Tibial nerve (tissue), 3 donors: ENCODE results near the gene DLGAP1.
"Not testable (repeated sequence)": the region's sequence is repeated elsewhere in the genome, so short reads cannot be mapped to it uniquely, and the experiment has no call there.

ENCODE experiments used
- POLR2A ChIP-seq, 2 donors: fragments of 450-650 bp; IDR thresholded peaks; one replicate each; pipeline ENCODE4 v1.6.1; 2017; ENCODE audit warnings: antibody characterized with exemption in 2 of 2, mild to moderate bottlenecking in 2 of 2, moderate library complexity in 2 of 2
- TF ChIP-seq, protein P1 (sequence below), 5 experiments: fragments of 200-600 bp in 3 of 5; fragments of 450-650 bp in 2 of 5; sonication (generic) in 3 of 5; IDR thresholded peaks; one replicate each; pipeline ENCODE4 v1.5.1; 2016 to 2019; ENCODE audit warnings: antibody characterized with exemption in 5 of 5, mild to moderate bottlenecking in 3 of 5, moderate library complexity in 2 of 5

DNA sequence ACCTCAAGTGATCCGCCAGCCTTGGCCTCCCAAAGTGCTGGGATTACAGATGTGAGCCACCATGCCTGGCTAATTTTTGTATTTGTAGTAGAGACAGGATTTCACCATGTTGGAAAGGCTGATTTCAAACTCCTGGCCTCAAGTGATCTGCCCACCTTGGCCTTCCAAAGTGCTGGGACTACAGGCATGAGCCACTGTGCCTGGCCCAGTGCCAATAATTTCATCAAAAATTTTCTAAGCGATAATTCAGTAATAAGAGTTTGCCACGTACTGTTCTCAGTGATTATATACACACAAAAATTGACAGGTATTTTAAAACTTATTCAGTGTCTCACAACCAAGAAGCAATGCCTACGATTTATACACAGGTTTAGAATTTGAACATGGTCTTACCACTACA, 143.2 kb downstream of the DLGAP1 start:
- TF ChIP-seq, protein P1, sequence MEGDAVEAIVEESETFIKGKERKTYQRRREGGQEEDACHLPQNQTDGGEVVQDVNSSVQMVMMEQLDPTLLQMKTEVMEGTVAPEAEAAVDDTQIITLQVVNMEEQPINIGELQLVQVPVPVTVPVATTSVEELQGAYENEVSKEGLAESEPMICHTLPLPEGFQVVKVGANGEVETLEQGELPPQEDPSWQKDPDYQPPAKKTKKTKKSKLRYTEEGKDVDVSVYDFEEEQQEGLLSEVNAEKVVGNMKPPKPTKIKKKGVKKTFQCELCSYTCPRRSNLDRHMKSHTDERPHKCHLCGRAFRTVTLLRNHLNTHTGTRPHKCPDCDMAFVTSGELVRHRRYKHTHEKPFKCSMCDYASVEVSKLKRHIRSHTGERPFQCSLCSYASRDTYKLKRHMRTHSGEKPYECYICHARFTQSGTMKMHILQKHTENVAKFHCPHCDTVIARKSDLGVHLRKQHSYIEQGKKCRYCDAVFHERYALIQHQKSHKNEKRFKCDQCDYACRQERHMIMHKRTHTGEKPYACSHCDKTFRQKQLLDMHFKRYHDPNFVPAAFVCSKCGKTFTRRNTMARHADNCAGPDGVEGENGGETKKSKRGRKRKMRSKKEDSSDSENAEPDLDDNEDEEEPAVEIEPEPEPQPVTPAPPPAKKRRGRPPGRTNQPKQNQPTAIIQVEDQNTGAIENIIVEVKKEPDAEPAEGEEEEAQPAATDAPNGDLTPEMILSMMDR (IDR thresholded peaks at IDR 0.05) = not testable (repeated sequence)
- not testable (repeated sequence) for TF ChIP-seq POLR2A (IDR thresholded peaks at IDR 0.05)
